ENCODE results near the gene TTC33. TPM values are rescaled to one million over a fixed set of nuclear protein-coding genes. Genes with fewer than 3 reads are reported as not detected.
A peak's percentile ranks its signal among the peaks of the same experiment; 100 is the strongest.
"Not testable (repeated sequence)": the region's sequence is repeated elsewhere in the genome, so short reads cannot be mapped to it uniquely, and the experiment has no call there.

Gene TTC33
- total RNA-seq, 1 donor from 2014 or later: 6.7 TPM

DNA sequence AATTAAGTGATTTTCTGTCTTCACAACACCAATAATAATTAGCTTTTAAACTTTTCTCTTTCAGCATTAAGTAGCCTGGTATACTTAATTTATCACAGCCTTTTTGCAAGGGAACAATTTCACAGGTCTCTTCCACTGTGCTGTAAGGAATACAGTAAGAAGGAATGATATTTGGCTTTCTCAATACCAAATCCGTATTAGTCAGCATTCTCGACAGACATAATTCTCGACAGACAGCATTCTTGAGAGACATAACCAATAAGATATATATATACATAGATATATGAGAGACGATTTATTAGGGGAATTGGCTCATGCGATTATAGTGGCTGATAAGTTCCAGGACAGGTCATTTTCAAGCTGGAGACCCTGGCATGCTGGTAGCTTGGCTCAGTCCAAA is 24.4 kb upstream of the TTC33 start:
- DNase-seq (ENCODE audit: extremely low read depth, low read depth, low spot score): no peak

DNA sequence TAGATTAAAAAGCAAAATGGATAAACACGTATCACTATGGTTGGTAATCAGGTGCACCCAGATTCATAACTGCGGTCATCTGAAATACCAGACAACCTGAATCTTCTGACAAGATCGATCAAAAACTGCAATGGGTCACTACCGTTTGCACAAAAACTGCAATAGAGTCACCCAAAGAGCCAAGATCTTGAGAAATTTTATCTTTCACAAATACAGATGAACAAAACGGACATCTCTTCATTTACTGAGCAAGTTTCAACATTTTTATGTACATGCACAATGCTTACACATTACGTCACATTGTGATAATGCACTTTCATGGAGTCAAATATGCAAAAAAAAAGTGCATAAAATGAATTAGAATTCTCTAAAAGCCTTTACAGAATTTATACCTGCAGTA is 23.8 kb upstream of the TTC33 start:
- no peak for DNase-seq (ENCODE audit: extremely low read depth, low read depth, low spot score)

DNA sequence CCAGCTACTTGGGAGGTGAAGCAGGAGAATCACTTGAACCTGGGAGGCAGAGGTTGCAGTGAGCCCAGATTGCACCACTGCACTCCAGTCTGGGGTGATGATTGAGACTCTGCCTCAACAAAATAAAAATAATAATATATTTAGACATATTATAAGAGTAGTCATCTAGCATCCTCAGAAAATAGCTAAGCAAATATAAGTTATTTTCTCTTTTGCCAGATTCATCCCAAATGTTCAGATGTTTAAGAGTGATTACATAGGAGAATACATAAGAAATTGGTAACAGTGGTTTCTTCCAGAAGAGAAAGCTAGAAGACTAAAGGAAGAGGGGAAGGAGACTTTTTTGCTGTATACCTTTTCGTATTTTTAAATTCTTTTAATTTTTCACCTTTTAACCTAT is 22.4 kb upstream of the TTC33 start:
- DNase-seq (ENCODE audit: extremely low read depth, low read depth, low spot score): no peak

DNA sequence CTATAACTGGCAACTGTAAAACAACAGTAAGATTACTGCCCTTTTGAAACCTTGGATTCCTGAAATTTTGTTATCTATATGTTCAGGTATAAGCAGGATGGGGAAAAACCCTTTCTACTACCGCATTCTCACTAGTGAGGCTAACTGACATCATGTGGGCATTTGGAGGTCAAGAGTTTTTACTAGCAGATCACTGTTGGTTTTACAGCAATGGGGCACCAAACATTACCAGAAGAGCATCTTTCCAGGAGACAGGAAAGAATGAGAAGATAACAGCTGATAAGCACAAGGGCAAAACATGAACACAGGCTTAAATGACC is 20.9 kb upstream of the TTC33 start:
- DNase-seq (ENCODE audit: extremely low read depth, low read depth, low spot score): no peak

DNA sequence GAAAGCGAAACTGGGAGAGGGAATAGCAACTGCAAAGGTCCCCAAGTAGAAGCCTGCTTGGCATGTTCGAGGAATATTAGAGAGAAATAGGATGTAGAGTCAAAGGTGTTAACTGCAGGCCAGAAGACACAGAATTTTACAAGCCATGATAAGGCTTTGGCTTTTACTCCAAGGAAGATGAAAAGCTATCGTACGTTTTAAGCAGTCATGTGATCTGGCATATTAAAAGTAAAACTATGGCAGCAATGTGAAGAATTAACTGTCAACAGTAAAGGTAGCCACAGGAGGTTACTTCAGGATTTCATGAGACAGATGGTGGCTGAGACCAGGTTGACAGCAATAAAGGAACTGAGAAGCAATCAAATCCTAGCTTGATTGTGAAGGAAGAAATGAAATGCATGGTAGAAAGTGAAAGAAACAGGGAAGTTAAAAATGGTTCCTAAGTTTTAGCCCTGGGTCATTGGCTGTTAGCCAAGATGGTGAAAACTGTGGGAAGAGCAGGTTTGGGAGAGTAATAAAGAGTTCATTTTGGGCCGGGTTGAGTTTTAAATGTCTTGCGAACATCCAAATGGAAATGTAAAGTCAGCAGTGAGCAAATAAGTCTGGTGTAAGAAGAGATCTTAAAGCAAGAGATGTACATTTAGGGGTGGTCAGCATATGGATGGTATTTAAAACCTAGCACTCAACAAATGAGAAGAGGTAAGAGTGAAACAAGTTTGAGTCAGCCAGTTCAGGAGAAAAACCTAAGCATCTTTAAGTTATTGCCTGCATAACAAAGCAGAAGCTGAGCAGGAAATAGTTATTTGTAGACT is 20.3 kb upstream of the TTC33 start:
- no peak for DNase-seq (ENCODE audit: extremely low read depth, low read depth, low spot score)

DNA sequence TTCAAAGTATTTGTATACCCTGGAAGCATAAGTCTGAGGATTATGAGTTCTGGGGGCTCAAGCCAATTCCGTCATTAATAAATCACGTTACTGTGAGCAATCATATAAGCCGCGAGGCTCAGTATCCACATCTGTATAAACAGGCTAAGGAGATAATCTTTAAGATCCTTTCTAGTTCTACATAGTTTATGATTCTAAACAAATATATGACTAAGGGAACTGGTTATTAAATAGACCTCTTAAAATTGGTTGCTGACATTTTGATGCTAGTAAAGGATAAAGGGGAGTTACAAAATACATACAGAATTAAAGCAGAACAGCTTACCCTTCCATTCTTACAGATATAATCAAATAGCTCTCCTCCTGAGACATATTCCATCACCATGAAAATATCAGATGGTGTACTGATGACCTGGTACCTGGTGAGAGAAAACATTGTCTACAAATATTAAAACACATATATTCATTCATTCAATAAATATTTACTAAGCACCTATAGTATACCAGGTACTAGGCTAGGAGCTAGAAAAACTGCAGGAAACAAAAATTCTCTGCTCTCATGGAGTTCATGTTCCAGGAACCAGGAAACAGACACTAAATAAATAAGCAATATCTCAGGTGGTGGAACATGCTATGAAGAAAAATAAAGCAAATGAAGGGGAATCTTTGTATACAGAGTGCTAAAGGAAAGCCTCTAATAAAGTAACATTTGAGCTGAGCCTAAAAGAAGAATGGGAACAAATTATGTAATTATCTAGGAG is 19.5 kb upstream of the TTC33 start:
- no peak for DNase-seq (ENCODE audit: extremely low read depth, low read depth, low spot score)

DNA sequence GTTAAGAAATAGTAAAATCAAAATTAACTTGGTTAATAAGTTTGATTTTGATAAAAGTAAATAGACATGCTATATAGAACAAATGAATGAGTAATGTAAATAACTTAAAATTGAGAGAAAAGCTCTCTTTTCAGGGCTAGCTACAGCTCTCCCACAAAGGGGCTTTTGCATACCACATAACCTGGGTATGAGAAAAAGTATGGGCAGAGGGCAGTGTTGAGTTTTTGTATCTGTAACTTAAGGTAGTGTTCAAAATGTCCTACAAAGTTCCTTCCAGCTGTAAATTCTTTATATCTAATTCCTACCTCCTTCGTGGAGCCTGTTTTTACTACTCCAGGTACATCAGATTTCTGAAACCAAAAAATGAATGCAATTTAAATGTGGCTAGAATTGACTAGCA is 18.9 kb upstream of the TTC33 start:
- DNase-seq (ENCODE audit: extremely low read depth, low read depth, low spot score): no peak

DNA sequence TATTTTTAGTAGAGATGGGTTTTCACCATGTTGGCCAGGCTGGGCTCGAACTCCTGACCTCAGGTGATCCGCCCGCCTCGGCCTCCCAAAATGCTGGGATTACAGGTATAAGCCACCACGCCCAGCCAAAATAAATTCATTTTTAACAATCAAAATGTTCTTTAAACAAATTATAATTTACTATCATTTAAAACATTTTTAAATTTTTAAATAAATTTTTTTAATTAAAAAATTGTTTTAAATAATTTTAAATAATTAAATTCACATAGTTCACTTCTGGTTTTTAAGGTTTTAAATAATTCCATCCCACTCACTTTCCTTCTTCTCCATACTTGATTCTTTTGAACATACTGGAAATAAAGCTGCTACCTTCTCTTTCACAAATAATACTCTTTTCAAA is 15.0 kb upstream of the TTC33 start:
- DNase-seq (ENCODE audit: extremely low read depth, low read depth, low spot score): no peak

DNA sequence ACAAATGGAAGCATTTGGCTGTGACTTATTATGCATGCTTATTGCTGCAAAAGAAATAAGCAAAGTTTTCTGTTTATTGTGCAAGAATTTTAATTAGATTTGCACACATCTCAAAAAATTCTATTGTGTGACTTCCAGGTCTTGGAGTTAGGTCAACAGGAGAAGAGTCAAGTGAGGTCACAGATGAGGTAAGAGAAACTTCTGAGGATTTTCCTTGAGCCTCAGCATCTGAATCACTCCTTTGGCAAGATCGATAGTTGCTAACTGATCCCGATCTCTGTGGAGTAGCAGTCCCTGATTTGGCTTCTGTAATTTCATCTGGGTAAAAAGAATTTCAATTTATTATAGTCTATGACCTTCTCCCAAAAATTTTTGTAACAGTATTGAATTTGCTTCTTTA is 6.9 kb upstream of the TTC33 start:
- no peak for DNase-seq (ENCODE audit: extremely low read depth, low read depth, low spot score)

DNA sequence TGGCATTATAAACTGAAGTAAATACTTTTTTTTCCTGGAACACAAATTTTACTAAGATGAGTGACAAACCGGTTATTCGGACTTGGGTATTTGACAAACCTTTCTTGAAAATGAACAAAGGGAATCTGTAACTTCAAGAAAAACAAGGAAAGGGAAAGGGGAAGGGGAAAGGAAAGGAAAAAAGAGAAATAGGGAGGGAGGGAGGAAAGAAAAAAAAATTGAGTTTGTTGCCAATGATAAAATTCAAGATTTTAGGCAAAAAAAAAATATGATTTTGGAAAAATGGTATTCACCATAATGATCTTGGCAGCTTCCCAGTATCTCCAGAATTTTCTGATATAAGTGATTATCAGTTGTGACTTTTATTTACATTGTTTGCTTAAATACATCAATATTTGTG is 1.6 kb upstream of the TTC33 start:
- DNase-seq (ENCODE audit: extremely low read depth, low read depth, low spot score): no peak

DNA sequence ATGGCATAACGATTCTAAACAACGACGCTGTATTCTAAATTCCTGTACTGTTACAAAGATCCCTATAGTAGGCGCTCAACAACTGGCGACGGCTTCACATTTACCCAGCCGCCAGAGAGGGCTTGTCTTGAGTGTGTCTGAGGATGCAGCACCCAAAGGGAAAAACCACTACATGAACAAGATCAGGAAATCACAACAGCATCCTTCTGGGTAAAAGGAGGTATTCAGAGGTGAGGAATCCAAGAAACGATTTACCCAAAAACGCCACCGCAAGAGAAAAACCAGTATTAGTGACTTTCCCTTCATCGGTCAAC is 711 bp downstream of the TTC33 start:
- DNase-seq (ENCODE audit: extremely low read depth, low read depth, low spot score): peak; percentile 50

DNA sequence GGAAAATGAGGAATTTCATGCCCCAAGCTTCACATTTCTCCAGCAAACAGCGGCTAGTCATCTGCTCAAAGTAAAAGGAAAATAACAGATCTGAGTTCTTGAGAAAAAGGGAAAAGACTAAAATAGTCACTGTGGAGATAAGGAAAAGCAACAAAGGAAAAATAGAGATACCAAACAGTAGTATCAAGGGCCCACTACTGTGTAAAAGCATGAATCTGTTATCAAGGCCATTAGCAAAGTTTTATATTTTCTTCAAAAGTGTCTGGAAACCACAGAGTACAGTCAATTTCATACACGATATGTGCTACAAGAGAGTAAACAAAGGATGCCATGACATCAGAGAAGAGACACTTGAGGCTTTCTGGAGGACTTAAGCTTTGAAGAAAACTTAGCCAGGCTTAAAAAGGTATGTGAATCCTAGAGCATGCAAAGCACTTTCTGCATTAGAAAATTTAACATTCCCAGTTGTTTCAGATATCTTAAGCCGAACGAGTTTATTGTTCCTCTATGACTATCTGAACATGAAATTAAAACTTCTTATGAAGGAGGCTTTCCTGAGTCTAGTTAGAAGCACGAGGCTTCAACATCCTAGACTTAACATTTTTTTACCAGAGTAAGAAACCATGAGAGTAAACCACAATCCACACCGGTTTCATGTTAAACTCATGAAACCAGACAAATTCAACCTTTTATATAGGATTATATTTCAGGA is 1.2 kb downstream of the TTC33 start:
- DNase-seq (ENCODE audit: extremely low read depth, low read depth, low spot score): no peak

DNA sequence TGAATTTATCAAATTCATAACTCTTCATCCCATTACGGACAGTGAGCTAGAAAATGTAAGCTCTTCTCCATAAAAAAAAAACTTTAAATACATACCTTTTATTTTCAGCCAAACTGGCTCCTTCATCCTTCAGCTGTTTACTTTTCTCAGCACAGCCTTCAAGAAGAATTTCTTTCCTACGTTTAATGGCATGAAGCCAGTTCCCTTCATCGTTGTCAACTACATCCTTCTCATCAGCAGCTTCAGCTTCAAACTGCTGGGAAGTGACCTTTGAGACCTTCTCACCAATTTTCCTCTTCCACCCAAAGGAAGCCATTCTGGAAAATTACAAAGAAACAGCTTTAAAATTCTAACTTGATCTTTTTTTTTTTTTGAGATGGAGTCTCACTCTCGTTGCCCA is 9.1 kb downstream of the TTC33 start:
- DNase-seq (ENCODE audit: extremely low read depth, low read depth, low spot score): no peak

DNA sequence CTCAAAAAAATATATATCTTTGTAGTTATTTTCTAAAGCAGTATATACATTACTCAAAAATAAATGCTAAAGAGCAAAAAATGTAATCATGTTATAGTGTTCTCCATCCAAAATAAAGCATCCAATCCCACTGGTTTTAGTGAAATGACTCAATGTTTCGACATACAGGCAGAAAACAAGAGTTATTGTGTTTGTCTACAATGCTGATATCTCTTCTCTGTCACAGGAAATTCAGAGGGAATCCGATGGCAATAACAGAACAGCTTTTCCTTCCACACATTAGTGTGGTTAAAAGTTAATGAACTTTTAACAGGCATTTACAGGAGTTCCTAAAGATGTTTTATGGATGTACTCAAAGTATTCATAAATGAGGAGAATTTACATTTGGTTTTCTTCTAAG is 12.0 kb downstream of the TTC33 start:
- no peak for DNase-seq (ENCODE audit: extremely low read depth, low read depth, low spot score)

DNA sequence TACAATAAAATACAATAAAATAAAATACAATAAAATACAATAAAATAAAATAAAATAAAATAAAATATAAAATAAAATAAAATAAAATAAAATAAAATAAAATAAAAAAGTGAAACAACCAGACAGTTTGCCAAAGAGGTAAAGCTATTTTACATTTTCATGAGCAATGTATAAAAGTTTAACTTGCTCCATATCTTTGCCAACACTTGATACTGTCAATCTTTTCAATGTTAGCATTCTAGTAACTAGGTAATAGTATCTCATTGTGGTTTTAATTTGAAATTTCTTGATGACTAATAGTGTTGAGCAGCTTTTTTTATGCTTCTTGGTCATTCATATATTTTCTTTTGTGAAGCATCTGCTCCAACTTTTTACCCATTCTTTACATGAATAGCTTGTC is 17.3 kb downstream of the TTC33 start:
- no peak for DNase-seq (ENCODE audit: extremely low read depth, low read depth, low spot score)

DNA sequence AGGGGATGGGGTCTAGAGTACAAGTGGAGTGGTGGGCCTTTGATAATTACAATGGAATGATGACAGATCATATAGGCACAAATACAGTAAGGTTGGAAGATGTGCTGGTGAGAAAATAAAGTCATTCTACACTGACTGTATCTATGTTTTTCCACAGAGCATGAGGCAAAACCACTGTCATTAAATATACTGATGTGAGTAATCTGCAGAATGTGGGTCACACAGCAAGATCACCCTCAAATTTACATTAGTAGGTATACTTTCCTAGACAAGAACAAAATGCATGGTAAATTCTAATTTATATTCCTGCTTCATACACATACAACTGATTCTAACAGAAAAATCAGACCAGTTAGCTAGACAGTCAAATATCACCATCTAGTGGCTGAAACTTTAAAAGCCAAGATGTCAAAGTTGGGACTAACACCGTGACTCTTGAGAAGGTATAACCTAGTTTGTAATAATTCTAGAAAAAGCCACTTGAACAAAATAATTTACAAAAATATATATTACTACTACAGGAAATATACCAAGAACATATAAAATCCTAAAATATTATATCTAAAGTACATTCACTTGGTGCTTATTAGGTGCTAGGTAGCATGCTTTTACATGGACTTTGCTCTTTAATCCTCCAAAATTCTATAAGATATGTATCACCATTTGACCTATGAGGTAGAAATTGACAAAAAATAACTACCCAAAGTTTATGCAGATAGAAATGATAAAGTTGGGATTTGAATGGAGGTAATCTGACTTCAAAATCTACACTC is 19.5 kb downstream of the TTC33 start:
- peak; percentile 72 for DNase-seq (ENCODE audit: extremely low read depth, low read depth, low spot score)

DNA sequence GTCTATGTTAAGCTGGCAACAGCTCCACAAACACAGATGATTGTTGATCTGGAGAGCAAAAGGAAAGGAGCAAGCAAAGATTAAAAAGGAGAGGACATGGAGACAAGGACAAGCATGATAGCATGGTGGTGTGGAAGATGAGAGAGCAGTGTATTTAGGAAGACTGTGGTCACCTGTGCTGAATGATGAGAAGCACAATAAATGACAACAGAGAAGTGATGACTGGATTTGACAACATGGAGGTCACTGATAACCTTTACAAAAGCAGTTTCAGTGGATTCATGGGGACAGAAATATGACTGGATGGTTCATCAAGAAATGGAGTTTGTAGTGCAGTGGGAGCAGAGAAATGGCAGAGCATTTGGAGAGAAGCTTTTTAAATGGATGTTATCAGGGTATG is 20.2 kb downstream of the TTC33 start:
- no peak for DNase-seq (ENCODE audit: extremely low read depth, low read depth, low spot score)

DNA sequence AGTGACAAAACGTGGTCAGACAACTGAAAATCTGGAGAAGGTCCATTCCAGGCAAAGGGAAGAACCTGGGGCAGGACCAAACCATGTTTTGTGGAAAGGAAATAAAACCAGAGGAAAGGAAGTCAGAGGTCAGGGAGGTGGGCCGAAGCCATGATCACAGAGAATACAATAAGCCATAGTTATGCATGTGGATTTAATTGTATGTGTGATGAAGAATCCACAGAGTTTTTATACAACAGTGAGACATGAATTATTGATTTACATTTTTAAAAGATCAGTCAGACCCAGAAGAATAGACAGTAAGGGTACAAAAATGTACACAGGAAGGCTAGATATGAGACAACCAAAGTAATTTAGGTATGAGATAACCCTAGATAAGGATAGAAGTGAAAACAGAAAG is 20.8 kb downstream of the TTC33 start:
- DNase-seq (ENCODE audit: extremely low read depth, low read depth, low spot score): peak; percentile 41

DNA sequence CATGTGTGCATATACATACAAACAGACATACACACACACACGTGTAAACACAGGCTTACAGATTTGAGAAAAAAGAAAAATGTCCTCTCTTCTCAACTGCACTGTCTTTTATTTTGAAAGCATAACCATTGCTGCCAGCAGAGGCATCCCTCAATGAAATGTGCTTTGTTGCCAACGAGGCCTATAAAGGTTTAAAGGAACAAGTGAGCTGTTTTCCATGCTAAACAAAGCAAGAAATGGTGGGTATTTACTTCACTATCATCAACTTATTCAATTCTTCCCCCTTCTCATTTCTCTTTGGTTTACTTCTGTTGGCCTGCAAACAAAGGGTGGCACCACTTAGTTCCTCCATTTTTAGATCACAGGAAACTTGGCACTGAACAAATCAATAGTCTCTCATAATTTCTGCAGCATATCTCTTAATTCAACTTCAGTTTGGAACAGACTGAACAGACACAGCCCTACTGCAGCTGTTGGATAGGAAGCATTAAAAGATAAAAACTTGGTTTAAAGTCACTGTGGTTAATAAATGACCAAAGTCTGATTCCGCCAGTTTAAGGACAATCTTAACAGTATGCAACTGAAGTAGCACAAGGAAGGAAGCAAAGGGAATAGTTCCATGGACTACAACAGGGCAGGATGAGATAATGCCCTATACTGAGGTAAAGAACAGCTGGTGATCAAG is 21.7 kb downstream of the TTC33 start:
- DNase-seq (ENCODE audit: extremely low read depth, low read depth, low spot score): no peak

DNA sequence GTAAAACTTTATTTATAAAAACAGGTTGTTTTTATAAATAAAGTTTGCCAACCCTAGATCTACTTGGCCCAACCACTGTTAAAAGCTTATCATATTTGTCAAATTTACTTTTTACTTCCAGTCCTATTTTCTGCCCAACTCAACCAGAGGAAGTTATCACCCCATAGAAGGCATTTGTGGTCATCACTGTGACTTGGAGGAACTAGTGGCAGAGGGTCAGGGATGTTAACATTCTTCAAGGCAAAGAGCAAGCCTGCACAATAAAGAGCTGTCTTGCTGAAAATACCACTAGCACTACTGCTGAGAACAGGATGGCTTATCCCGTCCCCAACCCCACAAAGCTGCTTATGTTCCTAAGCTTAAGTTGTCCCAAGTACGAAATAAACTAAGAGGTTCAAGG is 22.3 kb downstream of the TTC33 start:
- no peak for DNase-seq (ENCODE audit: extremely low read depth, low read depth, low spot score)

DNA sequence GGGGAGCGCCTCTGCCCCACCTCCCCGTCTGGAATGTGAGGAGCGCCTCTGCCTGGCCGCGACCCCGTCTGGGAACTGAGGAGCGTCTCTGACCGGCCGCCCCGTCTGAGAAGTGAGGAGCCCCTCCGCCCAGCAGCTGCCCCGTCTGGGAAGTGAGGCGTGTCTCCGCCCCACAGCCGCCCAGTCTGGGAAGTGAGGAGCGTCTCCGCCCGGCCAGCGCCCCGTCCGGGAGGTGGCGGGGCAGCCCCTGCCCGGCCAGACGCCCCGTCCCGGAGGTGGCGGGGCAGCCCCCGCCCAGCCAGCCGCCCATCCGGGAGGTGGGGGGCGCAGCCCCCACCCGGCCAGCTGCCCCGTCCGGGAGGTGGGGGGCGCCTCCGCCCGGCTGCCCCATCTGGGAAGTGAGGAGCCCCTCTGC is 33.3 kb downstream of the TTC33 start:
- not testable (repeated sequence) for DNase-seq (ENCODE audit: extremely low read depth, low read depth, low spot score)
